Measurements from ENCODE around the gene SH3GL1. TPM values are rescaled to one million over a fixed set of nuclear protein-coding genes. Genes with fewer than 3 reads are reported as not detected.

Gene SH3GL1
- total RNA-seq, 1 donor from 2014 or later: 60.4 TPM

GRCh38 chr19:4401769-4402170, 1.4 kb upstream of the SH3GL1 start:
- intact Hi-C loops (cut with micrococcal nuclease): loop anchor here (1.0 to 2.0 kb wide), 4 partner anchors 21 to 335 kb away; partner anchors contain the start of genes HDGFL2, UBXN6 and ZBTB7A

DNA sequence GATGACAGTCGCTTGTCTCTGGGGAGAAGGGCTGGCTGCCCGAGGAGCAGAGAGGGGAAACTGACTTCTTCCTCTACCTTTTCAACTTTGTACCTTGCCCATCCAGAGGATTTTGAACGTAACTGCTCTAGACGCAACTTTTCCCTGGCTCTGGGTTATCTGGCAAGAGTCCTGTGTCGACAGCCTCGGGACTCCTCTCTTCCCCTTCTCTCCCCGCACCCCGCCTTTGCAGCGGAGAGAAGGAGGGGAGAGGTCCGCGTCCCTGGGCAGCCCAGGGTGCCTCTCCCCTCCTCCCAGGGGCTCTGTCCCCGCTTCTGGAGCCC, 574 bp downstream of the SH3GL1 start:
- intact Hi-C loops (cut with micrococcal nuclease): loop anchor here (1.0 kb wide), 4 partner anchors 30 to 152 kb away; partner anchors contain the start of gene YJU2

- intact Hi-C loops (cut with micrococcal nuclease): no loop called here
Measured at GRCh38 chr19:4396949-4397783, 3.2 kb downstream of the SH3GL1 start.

DNA sequence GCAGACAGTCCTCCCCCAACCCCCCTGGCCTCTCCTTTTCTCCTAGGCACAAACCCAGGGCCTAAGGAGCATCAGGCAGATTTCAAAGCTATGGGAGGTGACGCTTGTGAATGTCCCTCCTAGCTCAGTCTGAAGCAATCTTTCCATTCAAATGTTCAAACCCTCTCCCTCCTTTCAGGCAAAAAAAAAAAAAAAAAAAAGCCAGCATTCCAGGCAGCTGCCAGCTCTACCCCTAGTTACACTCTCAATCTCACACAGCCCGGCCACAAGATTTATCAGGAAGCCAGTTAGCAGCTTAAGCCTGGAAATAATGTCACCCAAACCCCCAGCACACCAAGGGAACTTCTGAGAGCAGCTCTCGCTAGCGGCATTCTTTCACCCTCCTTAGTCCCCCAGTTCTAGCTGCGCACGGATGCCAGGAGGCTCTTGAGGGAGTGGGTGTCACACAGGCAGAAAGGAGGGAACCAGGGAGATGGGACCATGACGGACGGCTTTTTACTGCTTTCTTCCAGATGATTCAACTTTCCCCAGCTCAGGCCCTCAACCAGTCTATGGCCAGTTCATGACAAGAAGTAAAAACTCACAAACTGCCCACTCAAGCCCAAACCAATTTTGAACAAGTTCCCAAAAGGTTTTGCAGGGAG, 6.3 kb downstream of the SH3GL1 start:
- intact Hi-C loops (cut with micrococcal nuclease): no loop called here

DNA sequence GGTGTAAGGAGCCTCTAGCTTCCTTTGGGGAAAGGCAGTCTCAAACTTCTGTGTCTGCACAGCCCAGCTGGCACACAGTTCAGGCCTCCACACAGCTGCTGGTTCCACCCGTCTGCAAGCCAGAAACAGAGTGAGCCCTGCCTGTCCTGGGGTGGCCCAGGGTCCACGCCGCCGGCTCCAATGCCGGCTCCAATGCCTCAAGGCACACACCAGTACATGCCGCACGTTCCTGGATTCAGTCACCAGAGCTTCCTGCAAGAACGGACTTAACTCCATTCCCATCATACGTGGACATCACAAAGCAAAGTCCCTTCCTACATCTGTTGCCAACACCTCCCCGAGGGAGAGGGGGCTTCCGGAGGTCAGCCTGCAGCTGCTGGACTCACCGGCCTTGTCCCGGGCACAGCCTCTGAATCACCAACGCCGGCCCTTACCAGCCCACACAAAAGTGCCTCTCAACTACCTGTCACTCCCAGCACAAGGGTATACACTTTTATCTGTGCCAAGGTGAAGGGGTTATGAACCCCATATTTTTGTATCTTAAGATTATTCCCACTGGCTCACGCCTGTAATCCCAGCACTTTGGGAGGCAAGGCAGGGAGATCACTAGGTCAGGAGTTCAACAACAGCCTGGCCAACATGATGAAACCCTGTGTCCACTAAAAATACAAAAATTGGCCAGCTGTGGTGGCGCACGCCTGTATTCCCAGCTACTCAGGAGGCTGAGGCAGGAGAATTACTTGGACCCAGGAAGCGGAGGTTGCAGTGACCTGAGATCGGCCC, 8.5 kb downstream of the SH3GL1 start:
- intact Hi-C loops (cut with micrococcal nuclease): no loop called here

- intact Hi-C loops (cut with micrococcal nuclease): no loop called here
Measured at GRCh38 chr19:4391306-4391693, 9.0 kb downstream of the SH3GL1 start.

DNA sequence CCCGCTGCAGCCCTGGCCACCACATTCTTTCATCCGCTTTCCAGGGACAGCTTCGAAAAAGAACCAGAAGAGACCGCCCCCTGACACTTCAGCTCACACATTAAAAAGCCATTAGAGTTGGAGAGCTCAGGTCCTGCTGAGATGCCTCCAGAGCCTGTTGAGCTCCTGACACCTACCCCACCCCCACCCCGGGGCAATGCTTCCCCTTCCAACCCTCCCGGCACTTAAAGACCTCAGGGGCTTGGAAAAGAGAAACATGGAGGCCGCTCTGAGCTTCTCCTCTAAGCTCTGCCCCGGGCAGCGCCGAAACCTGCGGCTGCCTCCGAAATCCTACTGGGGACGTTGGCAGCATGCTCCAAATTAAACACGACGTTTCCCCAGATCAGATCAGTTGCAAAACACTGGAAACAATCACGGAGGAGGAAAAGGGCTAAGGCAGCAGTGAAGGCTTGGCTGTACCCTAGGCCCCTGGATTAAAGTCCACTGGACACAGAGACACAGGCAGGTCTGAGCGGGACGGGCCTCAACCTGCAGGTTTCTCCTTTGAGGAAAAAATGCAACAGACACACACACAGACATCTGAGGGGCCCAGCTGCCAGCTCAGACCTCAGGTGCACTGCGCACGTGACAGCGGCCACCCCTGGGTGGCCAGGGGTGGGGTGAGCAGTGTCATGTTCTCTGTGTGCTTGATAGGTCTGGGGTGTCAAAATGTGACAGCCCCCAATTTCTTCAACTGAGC, 9.6 kb downstream of the SH3GL1 start:
- intact Hi-C loops (cut with micrococcal nuclease): no loop called here

- intact Hi-C loops (cut with micrococcal nuclease): no loop called here
Measured at GRCh38 chr19:4390017-4390566, 10.3 kb downstream of the SH3GL1 start.

DNA sequence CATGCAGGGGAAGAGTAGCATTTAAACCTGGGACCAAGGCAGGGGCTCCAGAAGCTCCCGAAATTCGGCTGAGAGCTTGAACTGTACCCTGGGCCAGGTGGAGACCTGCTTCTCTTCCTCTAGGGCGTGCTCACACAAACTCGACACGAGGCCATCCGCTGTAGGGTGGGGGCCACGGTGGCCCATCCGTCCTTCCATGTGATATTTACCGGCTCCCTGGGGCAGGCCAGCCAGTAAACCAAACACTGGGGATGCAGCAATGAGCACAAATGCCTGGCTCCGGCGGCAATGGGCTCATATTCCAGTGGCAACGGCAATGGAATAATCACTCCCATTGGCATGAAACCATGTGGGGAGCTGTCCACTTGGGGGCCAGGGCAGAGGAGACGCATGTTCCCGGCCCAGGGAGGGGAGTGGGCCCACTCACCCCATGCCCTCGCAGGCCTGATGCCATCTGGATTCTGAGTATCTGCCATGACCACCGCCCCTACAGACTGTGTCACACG, 10.8 kb downstream of the SH3GL1 start:
- intact Hi-C loops (cut with micrococcal nuclease): no loop called here

DNA sequence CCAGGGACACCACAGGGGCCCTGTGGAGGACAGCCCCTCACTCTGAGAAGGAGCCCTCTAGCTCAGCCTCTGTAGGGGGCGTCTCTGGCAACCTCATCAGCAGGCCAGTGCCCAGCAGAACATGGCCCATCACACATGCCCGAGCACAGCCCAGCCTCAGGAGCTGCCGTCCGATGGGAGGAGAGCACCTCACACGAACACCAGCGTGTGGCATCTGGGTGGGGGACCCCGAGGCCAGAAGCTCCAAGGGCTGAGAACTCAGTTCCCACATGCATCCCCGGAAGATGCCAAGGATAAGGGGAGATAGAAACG, 11.3 kb downstream of the SH3GL1 start:
- intact Hi-C loops (cut with micrococcal nuclease): no loop called here

GRCh38 chr19:4388337-4389063, 11.8 kb downstream of the SH3GL1 start:
- intact Hi-C loops (cut with micrococcal nuclease): no loop called here

DNA sequence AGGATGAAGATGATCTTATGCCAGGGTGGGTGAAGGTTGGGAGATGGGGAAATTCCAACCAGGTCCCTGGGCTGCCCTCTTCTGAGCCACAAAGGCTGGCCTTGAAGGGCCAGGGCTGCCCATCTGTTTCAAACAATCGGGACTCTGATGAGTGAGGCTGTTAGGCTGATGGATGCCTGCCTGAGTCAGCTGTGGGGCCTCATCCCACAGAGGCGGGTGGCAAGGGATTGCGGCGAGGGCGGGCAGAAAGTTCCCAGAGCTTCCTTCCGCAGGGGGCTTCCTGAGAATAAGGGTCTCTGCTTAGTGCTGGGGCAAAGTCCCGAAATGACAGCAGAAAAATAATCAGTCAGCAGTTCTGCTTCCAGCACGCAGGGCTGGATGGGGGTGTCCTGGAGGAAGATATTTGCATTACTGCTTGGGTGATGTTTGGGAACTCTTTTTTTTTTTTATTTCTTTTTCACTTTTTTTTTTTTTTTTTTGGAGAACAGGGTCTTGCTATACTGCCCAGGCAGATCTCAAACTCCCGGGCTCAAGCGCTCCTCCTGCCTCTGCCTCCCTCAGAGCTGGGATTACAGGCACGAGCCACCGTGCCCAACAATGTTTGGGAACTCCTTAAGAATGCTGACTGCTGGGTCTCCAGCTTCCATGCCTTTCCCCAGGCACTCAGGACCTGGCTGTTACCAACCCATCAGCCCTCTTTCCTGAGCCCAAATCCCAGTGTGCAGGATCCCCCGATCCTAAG, 14.1 kb downstream of the SH3GL1 start:
- intact Hi-C loops (cut with micrococcal nuclease): no loop called here

DNA sequence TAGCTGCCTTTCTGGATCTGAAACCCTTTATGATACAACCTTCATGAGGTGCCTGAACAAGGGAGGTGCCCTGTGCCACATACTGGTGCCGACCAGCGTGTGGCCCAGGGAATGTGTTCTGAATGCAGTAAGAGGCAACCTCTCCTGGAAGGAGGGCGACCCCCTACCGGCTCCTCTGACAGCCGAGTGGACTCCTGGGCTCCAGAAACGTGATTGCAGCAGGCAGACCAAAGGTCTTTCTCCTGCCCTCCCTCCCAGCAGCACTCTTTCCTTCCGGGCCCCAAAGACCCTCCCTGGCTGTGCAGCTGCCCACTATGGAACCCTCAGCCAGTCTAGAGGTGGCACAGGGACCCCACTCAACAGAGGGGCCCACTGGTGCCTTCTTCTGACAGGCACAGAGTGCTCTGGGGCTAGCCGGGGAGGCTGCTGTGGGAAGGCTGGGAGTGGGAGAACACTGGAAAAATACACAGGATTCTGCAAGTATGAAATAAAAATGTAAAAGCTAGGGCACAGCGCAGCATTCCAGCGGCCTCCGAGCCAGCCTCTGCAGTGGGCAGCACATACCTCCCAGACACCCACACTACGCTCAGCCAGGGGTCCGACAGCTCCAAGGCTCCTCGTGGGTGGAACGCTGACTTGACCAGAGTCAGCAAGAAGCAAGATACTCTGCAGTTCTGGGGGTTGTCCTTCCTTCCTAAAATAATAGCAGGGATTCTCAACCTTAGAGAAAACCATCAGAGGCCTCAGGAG, 14.9 kb downstream of the SH3GL1 start:
- intact Hi-C loops (cut with micrococcal nuclease): no loop called here

DNA sequence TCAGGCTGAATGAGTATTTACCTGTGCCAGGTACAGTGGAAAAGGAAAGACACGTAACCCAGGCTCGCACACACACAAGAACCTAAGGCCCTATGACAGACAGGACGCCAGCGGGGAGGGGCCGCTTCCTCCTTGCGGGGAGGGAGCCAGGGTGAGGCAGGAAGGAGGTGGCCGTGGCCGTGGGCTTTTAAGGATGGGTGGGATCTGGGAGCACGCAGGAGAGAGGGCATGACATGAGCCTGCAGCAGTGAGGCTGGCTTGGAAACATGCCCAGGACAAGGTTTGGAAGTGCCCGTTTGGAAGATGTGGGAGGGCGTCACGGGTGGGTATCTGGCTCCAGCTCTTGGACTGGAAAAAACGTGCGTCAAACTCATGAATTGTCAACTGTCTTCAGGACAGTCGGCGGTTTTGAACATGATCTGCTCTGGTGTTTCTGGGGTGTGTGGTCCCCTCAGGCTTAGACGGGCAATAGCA, 20.1 kb downstream of the SH3GL1 start:
- intact Hi-C loops (cut with micrococcal nuclease): loop anchor here (1.0 kb wide), 2 partner anchors 10 to 22 kb away; partner anchors contain the start of gene CHAF1A

GRCh38 chr19:4379383-4380253, 20.7 kb downstream of the SH3GL1 start:
- intact Hi-C loops (cut with micrococcal nuclease): loop anchor here (1.0 kb wide), 2 partner anchors 9 to 23 kb away; partner anchors contain the start of gene CHAF1A

DNA sequence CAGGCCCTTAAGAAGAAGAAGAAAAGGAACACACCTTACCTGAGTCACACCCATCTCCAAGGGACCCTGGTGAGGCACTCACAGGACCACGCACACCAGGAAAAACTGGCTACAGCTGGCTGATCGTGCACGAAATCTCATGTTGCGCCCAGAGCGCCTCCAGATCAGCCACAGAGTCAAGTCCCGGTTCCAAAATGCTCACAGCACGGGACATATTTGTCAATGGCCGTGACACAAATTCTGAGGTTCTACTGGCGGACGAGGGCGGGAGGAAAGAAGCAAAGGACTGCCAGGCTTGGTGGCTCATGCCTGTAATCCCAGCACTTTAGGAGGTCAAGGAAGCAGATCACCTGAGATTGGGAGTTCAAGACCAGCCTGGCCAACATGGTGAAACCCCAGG, 21.5 kb downstream of the SH3GL1 start:
- intact Hi-C loops (cut with micrococcal nuclease): no loop called here

DNA sequence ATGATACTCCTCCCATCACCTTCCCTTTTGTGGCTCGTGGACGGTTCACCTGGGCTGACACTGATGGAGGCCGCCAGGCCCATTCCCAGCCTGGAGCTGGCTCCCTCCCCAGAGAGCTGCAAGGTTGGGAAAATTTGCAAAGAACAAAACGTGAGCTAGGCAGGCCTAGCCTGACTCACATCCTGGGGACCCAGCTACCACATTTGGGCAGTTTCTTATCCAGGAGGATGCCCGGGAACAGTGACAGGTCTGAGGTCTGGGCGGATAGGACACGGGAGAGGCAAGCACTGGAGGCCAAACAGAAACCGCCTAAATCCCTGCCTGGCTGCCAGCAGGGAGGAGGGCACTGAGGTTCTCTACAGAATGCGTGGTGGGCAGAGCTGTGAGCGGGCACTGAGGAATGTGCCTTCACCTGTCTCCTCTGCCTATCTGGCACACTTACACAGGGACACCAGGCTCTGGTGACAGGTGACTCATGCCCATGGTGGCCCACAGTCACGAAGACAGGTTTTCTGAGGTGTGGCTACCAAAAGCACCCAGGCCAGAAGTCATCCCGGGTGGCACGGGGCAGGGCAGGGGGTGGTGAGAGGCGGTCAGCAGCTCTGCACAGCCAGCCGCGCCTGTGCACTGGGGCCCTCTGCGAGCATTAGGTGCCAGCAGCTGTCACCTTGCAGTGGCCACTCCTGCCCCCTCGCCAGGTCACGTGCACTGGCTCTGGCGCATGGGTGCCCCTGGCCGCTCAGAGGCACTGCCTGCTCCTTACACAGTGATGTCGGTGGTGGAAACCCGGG, 23.2 kb downstream of the SH3GL1 start:
- intact Hi-C loops (cut with micrococcal nuclease): no loop called here
